C4-2B (cell line): Measurements from ENCODE around the gene MVB12B.

ENCODE experiments used
- H3K27ac ChIP-seq: fragments of 450-650 bp; 2 replicates; pipeline ENCODE4 v1.5.1; 2017
- CTCF ChIP-seq: fragments of 450-650 bp; conservative IDR thresholded peaks from 2 replicates; pipeline ENCODE4 v1.5.1; 2017; ENCODE audit warnings: mild to moderate bottlenecking
- ZFX ChIP-seq: fragments of 450-650 bp; IDR thresholded peaks from 2 replicates; pipeline ENCODE4 v1.6.1; 2017

Gene MVB12B

GRCh38 chr9:126505697-126506346, 179.2 kb downstream of the MVB12B start:
- TF ChIP-seq ZFX (no peak), CTCF (no peak)
- H3K27ac ChIP-seq: no peak overlapping the region

- TF ChIP-seq CTCF (no peak), ZFX (no peak)
- no peak overlapping the region for H3K27ac ChIP-seq
These were observed 180.0 kb downstream of the MVB12B start for GRCh38 chr9:126506361-126507317.

GRCh38 chr9:126507318-126508109, 180.9 kb downstream of the MVB12B start:
- no peak overlapping the region for H3K27ac ChIP-seq
- TF ChIP-seq ZFX: no peak
- no peak for TF ChIP-seq CTCF

- no peak overlapping the region for H3K27ac ChIP-seq
- no peak for TF ChIP-seq ZFX
These were observed 181.6 kb downstream of the MVB12B start for GRCh38 chr9:126508171-126508591.

- no peak for TF ChIP-seq ZFX
- TF ChIP-seq CTCF: no peak
These were observed 182.3 kb downstream of the MVB12B start for GRCh38 chr9:126508928-126509327.

GRCh38 chr9:126509718-126510117, 183.1 kb downstream of the MVB12B start:
- no peak for TF ChIP-seq ZFX
- no peak for TF ChIP-seq CTCF
- no peak overlapping the region for H3K27ac ChIP-seq

More at GRCh38 chr9:126508928-126509327, 182.3 kb downstream of the MVB12B start:
- H3K27ac ChIP-seq: no peak overlapping the region

GRCh38 chr9:126510564-126510963, 183.9 kb downstream of the MVB12B start:
- H3K27ac ChIP-seq: no peak overlapping the region
- TF ChIP-seq CTCF: no peak
- TF ChIP-seq ZFX: no peak
